ENCODE results near the gene NME8.
A peak's percentile ranks its signal among the peaks of the same experiment; 100 is the strongest.

DNA sequence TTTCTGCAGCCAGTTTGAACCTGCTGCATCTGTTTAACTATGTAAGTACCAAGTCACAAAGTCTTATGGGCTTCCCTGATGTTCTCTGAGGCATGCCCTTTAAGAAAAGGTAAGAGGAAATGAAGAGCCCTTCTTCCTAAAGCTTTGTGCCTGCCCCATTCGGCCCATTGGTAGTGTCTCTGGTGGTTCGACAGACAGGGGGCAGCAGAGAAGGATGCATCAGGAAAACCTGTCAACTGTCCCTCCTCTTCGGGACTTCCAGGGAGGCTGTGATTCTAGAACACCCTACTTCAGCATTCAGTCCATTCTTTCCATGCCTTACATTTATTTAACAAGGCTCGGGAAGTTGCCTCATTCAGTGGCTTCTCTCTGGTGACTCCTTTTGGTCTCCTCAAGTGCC is 70.1 kb downstream of the NME8 start:
- TF ChIP-seq, protein P1, sequence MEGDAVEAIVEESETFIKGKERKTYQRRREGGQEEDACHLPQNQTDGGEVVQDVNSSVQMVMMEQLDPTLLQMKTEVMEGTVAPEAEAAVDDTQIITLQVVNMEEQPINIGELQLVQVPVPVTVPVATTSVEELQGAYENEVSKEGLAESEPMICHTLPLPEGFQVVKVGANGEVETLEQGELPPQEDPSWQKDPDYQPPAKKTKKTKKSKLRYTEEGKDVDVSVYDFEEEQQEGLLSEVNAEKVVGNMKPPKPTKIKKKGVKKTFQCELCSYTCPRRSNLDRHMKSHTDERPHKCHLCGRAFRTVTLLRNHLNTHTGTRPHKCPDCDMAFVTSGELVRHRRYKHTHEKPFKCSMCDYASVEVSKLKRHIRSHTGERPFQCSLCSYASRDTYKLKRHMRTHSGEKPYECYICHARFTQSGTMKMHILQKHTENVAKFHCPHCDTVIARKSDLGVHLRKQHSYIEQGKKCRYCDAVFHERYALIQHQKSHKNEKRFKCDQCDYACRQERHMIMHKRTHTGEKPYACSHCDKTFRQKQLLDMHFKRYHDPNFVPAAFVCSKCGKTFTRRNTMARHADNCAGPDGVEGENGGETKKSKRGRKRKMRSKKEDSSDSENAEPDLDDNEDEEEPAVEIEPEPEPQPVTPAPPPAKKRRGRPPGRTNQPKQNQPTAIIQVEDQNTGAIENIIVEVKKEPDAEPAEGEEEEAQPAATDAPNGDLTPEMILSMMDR (IDR thresholded peaks at IDR 0.05), result peak; percentile 34
- no peak for TF ChIP-seq EZH2phosphoT487 (IDR thresholded peaks at IDR 0.05)
- TF ChIP-seq EZH2 (IDR thresholded peaks at IDR 0.05), result no peak
